GM23248 (cell line): ENCODE data around the gene RNU4-1. TPM values are rescaled to one million over a fixed set of nuclear protein-coding genes. Genes with fewer than 3 reads are reported as not detected.

Experiments used
- DNase-seq: peaks from one replicate; pipeline ENCODE4 v3.0.0-alpha.2; 2015
- H2AFZ ChIP-seq: fragments of 200-600 bp; sonication (generic); 2 replicates; pipeline ENCODE4 v1.6.1; 2016; ENCODE audit warnings: antibody characterized with exemption
- H3F3A ChIP-seq: fragments of 200-600 bp; sonication (generic); 2 replicates; pipeline ENCODE4 v1.6.1; 2016; ENCODE audit warnings: mild to moderate bottlenecking, antibody characterized with exemption, mixed run types; ENCODE audit not compliant: insufficient read depth
- H3K27ac ChIP-seq: fragments of 200-600 bp; sonication (generic); 2 replicates; pipeline ENCODE4 v1.5.1; 2016; ENCODE audit warnings: mild to moderate bottlenecking
- H3K27me3 ChIP-seq: fragments of 200-600 bp; sonication (generic); replicated peaks from 2 replicates; pipeline ENCODE4 v1.6.1; 2016; ENCODE audit warnings: mild to moderate bottlenecking; ENCODE audit not compliant: insufficient read depth
- H3K36me3 ChIP-seq: fragments of 200-600 bp; sonication (generic); 2 replicates; pipeline ENCODE4 v1.6.1; 2016; ENCODE audit warnings: low read depth, mild to moderate bottlenecking
- H3K4me1 ChIP-seq: fragments of 200-600 bp; sonication (generic); 2 replicates; pipeline ENCODE4 v1.6.1; 2016; ENCODE audit warnings: mild to moderate bottlenecking; ENCODE audit not compliant: insufficient read depth
- H3K4me2 ChIP-seq: fragments of 200-600 bp; sonication (generic); one replicate; pipeline ENCODE4 v1.6.1; 2016; ENCODE audit warnings: mild to moderate bottlenecking; ENCODE audit not compliant: unreplicated experiment
- H3K4me3 ChIP-seq: fragments of 200-600 bp; sonication (generic); 2 replicates; pipeline ENCODE4 v1.5.1; 2016; ENCODE audit warnings: mild to moderate bottlenecking
- H3K79me2 ChIP-seq: fragments of 200-600 bp; sonication (generic); 2 replicates; pipeline ENCODE4 v1.6.1; 2016; ENCODE audit warnings: mild to moderate bottlenecking; ENCODE audit not compliant: insufficient read depth
- H3K9ac ChIP-seq: fragments of 200-600 bp; sonication (generic); 2 replicates; pipeline ENCODE4 v1.6.1; 2016; ENCODE audit warnings: mild to moderate bottlenecking
- H3K9me2 ChIP-seq: fragments of 200-600 bp; sonication (generic); 2 replicates; pipeline ENCODE4 v1.6.1; 2016; ENCODE audit warnings: mixed run types, mild to moderate bottlenecking, moderate library complexity; ENCODE audit not compliant: insufficient read depth
- H3K9me3 ChIP-seq: fragments of 200-600 bp; sonication (generic); one replicate; pipeline ENCODE4 v1.6.1; 2017; ENCODE audit warnings: low read depth
- H4K20me1 ChIP-seq: fragments of 200-600 bp; sonication (generic); 2 replicates; pipeline ENCODE4 v1.6.0; 2016; ENCODE audit not compliant: insufficient read depth
- EZH2 ChIP-seq: fragments of 200-600 bp; sonication (generic); IDR thresholded peaks from 2 replicates; pipeline ENCODE4 v1.6.1; 2018; ENCODE audit warnings: antibody characterized with exemption, mild to moderate bottlenecking; ENCODE audit not compliant: insufficient read depth, poor library complexity, severe bottlenecking
- EZH2phosphoT487 ChIP-seq: fragments of 200-600 bp; sonication (generic); IDR thresholded peaks from 2 replicates; pipeline ENCODE4 v1.6.1; 2018; ENCODE audit warnings: antibody characterized with exemption, moderate library complexity, mild to moderate bottlenecking, low read depth; ENCODE audit not compliant: insufficient read depth
- whole genome bisulfite sequencing, 2 experiments: methylation state at CpG; one replicate each; pipeline ENCODE4 v1.1.6; 2015 to 2017; ENCODE audit warnings: low lambda C conversion rate in 2 of 2, low coverage in 1 of 2; ENCODE audit errors: missing lambda C conversion rate in 2 of 2; 5-methylcytosine and 5-hydroxymethylcytosine counted together
- in situ Hi-C: fragments of 300-500 bp; cut with MboI; formaldehyde crosslinking; loops from 2 replicates; pipeline ENCODE4 v1.15.0; 2020
- polyA plus RNA-seq: library from polyadenylated mRNA; unstranded; fragments of >200 nt; fragmentation: Nextera tagmentation; extraction: Ambion mirVana; gene quantifications from 2 replicates; pipeline ENCODE4 v1.2.1, GENCODE V29; 2016
- total RNA-seq: library from RNA; depleted of rRNA; stranded (reverse); fragments of >200 nt; shearing (Covaris generic); gene quantifications from 2 replicates; pipeline ENCODE4 v1.2.3, GENCODE V29; 2014

The RNU4-1 gene
- total and polyA plus RNA-seq, 2 experiments from 2014 or later = not detected

DNA sequence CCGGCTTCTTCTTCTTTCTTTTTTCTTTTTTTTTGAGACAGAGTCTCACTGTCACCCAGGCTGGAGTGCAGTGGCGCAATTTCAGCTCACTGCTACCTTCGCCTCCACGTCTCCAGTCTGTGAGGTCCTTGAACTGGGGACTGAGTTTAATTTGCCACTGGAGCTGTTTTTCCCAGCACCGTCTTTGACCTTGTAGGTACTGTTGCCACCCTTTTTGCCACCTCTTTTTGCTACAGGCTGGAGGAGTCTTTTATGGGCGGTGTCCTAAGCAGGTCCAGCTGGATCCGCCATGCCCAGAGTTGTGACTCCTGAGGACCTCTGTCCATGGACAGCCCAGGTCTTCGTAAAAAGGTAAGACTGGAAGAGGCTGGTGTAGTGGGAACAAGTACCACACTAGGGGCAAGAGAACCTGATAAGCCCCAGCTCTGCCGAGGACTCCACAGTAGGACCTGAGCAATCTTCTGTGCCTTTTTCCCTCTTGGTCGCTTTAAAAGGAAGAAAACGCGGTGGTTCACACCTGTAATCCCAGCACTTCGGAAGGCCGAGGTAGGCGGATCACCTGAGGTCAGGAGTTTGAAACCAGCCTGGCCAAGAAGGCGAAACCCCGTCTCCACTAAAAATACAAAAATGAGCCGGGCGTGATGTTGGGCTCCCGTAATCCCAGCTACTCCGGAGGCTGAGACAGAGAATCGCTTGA lies 2.3 kb downstream of the RNU4-1 start:
- 14 to 20% methylated on average over 22 of the region's 22 CpGs for WGBS, 2 experiments
- Histone ChIP-seq H3K4me2 (peak overlapping the region; percentile 67), H3K4me3 (peak overlapping the region; percentile 46), H3K9me3 (no peaks in the 10 kb centered on the region), H3K9me2 (no peaks in the 10 kb centered on the region), H3K4me1 (0 out of 2 replicates have a peak, but pooled peaks cover 8% of the 10 kb centered on the region), H3K27ac (peak overlapping the region; percentile 100), H3K36me3 (no peaks in the 10 kb centered on the region), H4K20me1 (no peaks in the 10 kb centered on the region), H3F3A (peaks cover 39% of the 10 kb centered on the region), H3K79me2 (no peaks in the 10 kb centered on the region), H3K9ac (peak overlapping the region; percentile 97), H3K27me3 (no peaks in the 10 kb centered on the region), H2AFZ (no peak overlapping the region)
- TF ChIP-seq EZH2 (no peak), EZH2phosphoT487 (no peak)
- in situ Hi-C loops = no loop called here
- DNase-seq = peak; percentile 67

DNA sequence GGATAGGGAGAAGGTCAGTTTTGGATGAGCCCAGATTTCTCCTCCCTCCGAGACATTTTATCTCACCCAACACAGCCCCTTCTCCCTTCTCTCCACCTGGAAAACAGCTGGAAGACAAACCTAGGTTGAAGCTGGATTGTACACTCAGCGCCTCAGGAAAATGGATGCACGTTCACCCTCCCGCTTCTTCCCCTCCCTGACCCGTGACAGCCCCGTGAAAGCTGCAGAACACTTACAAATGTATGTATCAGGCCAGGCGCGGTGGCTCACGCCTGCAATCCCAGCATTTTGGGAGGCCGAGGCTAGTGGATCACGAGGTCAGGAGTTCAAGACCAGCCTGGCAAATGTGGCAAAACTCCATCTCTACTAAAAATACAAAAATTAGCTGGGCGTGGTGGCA lies 5.5 kb downstream of the RNU4-1 start:
- Histone ChIP-seq H3K9me3 (no peaks in the 10 kb centered on the region), H3K4me3 (no peak overlapping the region), H3K9ac (no peak overlapping the region), H3F3A (peaks cover 27% of the 10 kb centered on the region), H3K4me2 (no peak overlapping the region), H3K27ac (no peak overlapping the region), H2AFZ (no peak overlapping the region), H3K9me2 (no peaks in the 10 kb centered on the region), H3K36me3 (no peaks in the 10 kb centered on the region), H3K79me2 (no peaks in the 10 kb centered on the region), H3K27me3 (no peaks in the 10 kb centered on the region), H3K4me1 (0 out of 2 replicates have a peak, but pooled peaks cover 8% of the 10 kb centered on the region), H4K20me1 (no peaks in the 10 kb centered on the region)
- no peak for TF ChIP-seq EZH2phosphoT487
- no peak for TF ChIP-seq EZH2
- WGBS, 2 experiments = 72 to 84% methylated on average over 11 to 12 of the region's 12 CpGs
- no peak for DNase-seq
- in situ Hi-C loops = no loop called here

GRCh38 chr12:120286768-120287490 lies 6.1 kb downstream of the RNU4-1 start:
- Histone ChIP-seq H3F3A (peaks cover 23% of the 10 kb centered on the region), H3K4me3 (no peak overlapping the region), H3K79me2 (no peaks in the 10 kb centered on the region), H2AFZ (no peak overlapping the region), H3K27ac (no peak overlapping the region), H3K9me2 (no peaks in the 10 kb centered on the region), H4K20me1 (no peaks in the 10 kb centered on the region), H3K4me2 (no peak overlapping the region), H3K27me3 (no peaks in the 10 kb centered on the region), H3K9ac (no peak overlapping the region), H3K9me3 (no peaks in the 10 kb centered on the region), H3K4me1 (0 out of 2 replicates have a peak, but pooled peaks cover 8% of the 10 kb centered on the region), H3K36me3 (no peaks in the 10 kb centered on the region)
- no peak for DNase-seq
- 74 to 78% methylated on average over 7 of the region's 7 CpGs for WGBS, 2 experiments
- in situ Hi-C loops = no loop called here
- no peak for TF ChIP-seq EZH2phosphoT487
- TF ChIP-seq EZH2 = no peak

DNA sequence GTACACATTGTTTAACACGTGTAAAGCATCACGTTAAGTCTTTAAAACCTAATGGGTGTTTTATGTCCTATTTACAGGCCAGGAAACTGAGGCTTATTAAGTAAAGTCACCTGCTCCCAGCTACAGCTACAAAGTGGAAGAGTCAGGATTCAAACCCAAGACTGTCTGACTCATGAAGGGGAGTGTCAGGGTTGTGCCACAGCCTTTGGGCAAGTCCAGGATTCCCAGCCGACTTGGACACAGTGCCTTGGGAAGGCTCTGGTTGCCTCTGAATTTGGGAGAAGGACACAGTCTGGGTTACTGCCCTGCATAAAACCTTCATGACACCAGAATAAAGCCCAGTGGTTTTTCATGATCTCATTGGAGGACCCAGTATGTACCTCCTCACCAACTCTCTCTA lies 8.7 kb downstream of the RNU4-1 start:
- WGBS, 2 experiments = 59 to 69% methylated on average over 3 of the region's 3 CpGs
- no peak for TF ChIP-seq EZH2phosphoT487
- no peak for TF ChIP-seq EZH2
- Histone ChIP-seq H3K4me3 (no peak overlapping the region), H2AFZ (no peak overlapping the region), H3K79me2 (no peaks in the 10 kb centered on the region), H3K9me3 (no peaks in the 10 kb centered on the region), H3K4me2 (no peak overlapping the region), H3K27me3 (no peaks in the 10 kb centered on the region), H3K36me3 (no peaks in the 10 kb centered on the region), H3K4me1 (no peaks in the 10 kb centered on the region), H3K27ac (no peak overlapping the region), H3F3A (peaks cover 6% of the 10 kb centered on the region), H4K20me1 (no peaks in the 10 kb centered on the region), H3K9ac (no peak overlapping the region), H3K9me2 (no peaks in the 10 kb centered on the region)
- in situ Hi-C loops = no loop called here
- DNase-seq = no peak
